Testis (tissue), 2 donors: ENCODE results near the gene MCM7.

ENCODE experiments used
- CTCF ChIP-seq, 3 experiments: fragments of 450-650 bp in 2 of 3; fragments of 200-600 bp in 1 of 3; sonication (generic) in 1 of 3; IDR thresholded peaks; one replicate each; pipeline ENCODE4 v1.5.1; 2016 to 2019; ENCODE audit warnings: antibody characterized with exemption in 3 of 3, mild to moderate bottlenecking in 2 of 3, moderate library complexity in 1 of 3
- POLR2A ChIP-seq: fragments of 450-650 bp; IDR thresholded peaks from one replicate; pipeline ENCODE4 v1.6.1; 2017; ENCODE audit warnings: antibody characterized with exemption, mild to moderate bottlenecking, moderate library complexity

- TF ChIP-seq POLR2A (no peak), CTCF (IDR thresholded peaks at IDR 0.05) (no peak)
These were observed 19.5 kb upstream of the MCM7 start for GRCh38 chr7:100120733-100121036.
